H9 (cell line): ENCODE measurements around the gene SLC16A14. TPM values are rescaled to one million over a fixed set of nuclear protein-coding genes. Genes with fewer than 3 reads are reported as not detected.

Experiments
- DNase-seq: peaks from one replicate; pipeline ENCODE4 v3.0.0-alpha.2; 2017
- H2AFZ ChIP-seq: one replicate; pipeline ENCODE4 v1.6.1; 2013; ENCODE audit warnings: mild to moderate bottlenecking, low read length, control low read depth, moderate library complexity
- H2AK5ac ChIP-seq: 2 replicates; pipeline ENCODE4 v1.6.1; 2013; ENCODE audit warnings: low read length, control low read depth, mixed read lengths; ENCODE audit not compliant: insufficient read length
- H2BK120ac ChIP-seq: one replicate; pipeline ENCODE4 v1.6.1; 2013; ENCODE audit warnings: low read depth, mild to moderate bottlenecking, low read length, control low read depth, inconsistent platforms; ENCODE audit not compliant: poor library complexity, severe bottlenecking
- H2BK12ac ChIP-seq: 2 replicates; pipeline ENCODE4 v1.6.1; 2013; ENCODE audit warnings: low read length, control low read depth, mixed read lengths, low read depth; ENCODE audit not compliant: insufficient read length
- H2BK15ac ChIP-seq: 2 replicates; pipeline ENCODE4 v1.6.1; 2013; ENCODE audit warnings: low read depth, low read length, control low read depth
- H2BK20ac ChIP-seq: one replicate; pipeline ENCODE4 v1.6.1; 2013; ENCODE audit warnings: low read depth, mild to moderate bottlenecking, low read length, control low read depth, inconsistent platforms; ENCODE audit not compliant: poor library complexity, severe bottlenecking
- H2BK5ac ChIP-seq: 2 replicates; pipeline ENCODE4 v1.6.1; 2013; ENCODE audit warnings: low read length, control low read depth, mixed read lengths; ENCODE audit not compliant: insufficient read length
- H3K14ac ChIP-seq: 2 replicates; pipeline ENCODE4 v1.6.1; 2013; ENCODE audit warnings: low read length, control low read depth; ENCODE audit not compliant: insufficient read depth
- H3K18ac ChIP-seq: 2 replicates; pipeline ENCODE4 v1.6.1; 2013; ENCODE audit warnings: low read depth, mild to moderate bottlenecking, mixed read lengths, low read length, control low read depth; ENCODE audit not compliant: insufficient read length
- H3K23ac ChIP-seq: 2 replicates; pipeline ENCODE4 v1.6.1; 2013; ENCODE audit warnings: low read length, control low read depth, mixed read lengths, low read depth; ENCODE audit not compliant: insufficient read length
- H3K23me2 ChIP-seq: 2 replicates; pipeline ENCODE4 v1.6.1; 2013; ENCODE audit warnings: low read depth, mild to moderate bottlenecking, mixed read lengths, low read length, control low read depth; ENCODE audit not compliant: insufficient read length, poor library complexity, severe bottlenecking
- H3K27ac ChIP-seq: 2 replicates; pipeline ENCODE4 v1.5.1; 2013; ENCODE audit warnings: low read length, control low read depth, mixed read lengths, low read depth; ENCODE audit not compliant: insufficient read length
- H3K27me3 ChIP-seq: 2 replicates; pipeline ENCODE4 v1.6.1; 2013; ENCODE audit warnings: low read length, control low read depth, inconsistent platforms; ENCODE audit not compliant: insufficient read depth
- H3K4ac ChIP-seq: 2 replicates; pipeline ENCODE4 v1.6.1; 2013; ENCODE audit warnings: low read depth, mild to moderate bottlenecking, control low read depth, inconsistent platforms, low read length, moderate library complexity
- H3K4me1 ChIP-seq: 2 replicates; pipeline ENCODE4 v1.6.1; 2013; ENCODE audit warnings: low read length, control low read depth, inconsistent platforms; ENCODE audit not compliant: insufficient read depth
- H3K4me2 ChIP-seq: 2 replicates; pipeline ENCODE4 v1.6.1; 2013; ENCODE audit warnings: low read length, control low read depth, mixed read lengths; ENCODE audit not compliant: insufficient read length, insufficient read depth
- H3K56ac ChIP-seq: 2 replicates; pipeline ENCODE4 v1.6.1; 2013; ENCODE audit warnings: low read depth, mild to moderate bottlenecking, mixed read lengths, low read length, control low read depth; ENCODE audit not compliant: insufficient read length
- H3K79me1 ChIP-seq: 2 replicates; pipeline ENCODE4 v1.6.1; 2013; ENCODE audit warnings: low read depth, mild to moderate bottlenecking, moderate library complexity, low read length, control low read depth, inconsistent platforms; ENCODE audit not compliant: insufficient read depth, poor library complexity, severe bottlenecking
- H3K79me2 ChIP-seq: 2 replicates; pipeline ENCODE4 v1.6.1; 2013; ENCODE audit warnings: low read length, control low read depth, inconsistent platforms; ENCODE audit not compliant: insufficient read depth
- H3K9ac ChIP-seq: 2 replicates; pipeline ENCODE4 v1.6.1; 2013; ENCODE audit warnings: low read length, control low read depth, mixed read lengths; ENCODE audit not compliant: insufficient read length; ENCODE audit errors: extremely low read depth
- H3K9me3 ChIP-seq: one replicate; pipeline ENCODE4 v1.6.1; 2013; ENCODE audit warnings: low read depth, low read length, inconsistent platforms; ENCODE audit not compliant: control insufficient read depth
- H3T11ph ChIP-seq: one replicate; pipeline ENCODE4 v1.6.1; 2013; ENCODE audit warnings: mild to moderate bottlenecking, low read length, control low read depth, inconsistent platforms
- H4K20me1 ChIP-seq: one replicate; pipeline ENCODE4 v1.6.1; 2013; ENCODE audit not compliant: control insufficient read depth, insufficient read length, insufficient read depth
- H4K5ac ChIP-seq: 2 replicates; pipeline ENCODE4 v1.6.1; 2013; ENCODE audit warnings: low read depth, mild to moderate bottlenecking, mixed read lengths, low read length, control low read depth; ENCODE audit not compliant: insufficient read length
- H4K8ac ChIP-seq: replicated peaks from 2 replicates; pipeline ENCODE4 v1.6.1; 2013; ENCODE audit warnings: low read length, control low read depth, mixed read lengths, low read depth; ENCODE audit not compliant: insufficient read length
- H4K91ac ChIP-seq: 2 replicates; pipeline ENCODE4 v1.6.1; 2013; ENCODE audit warnings: low read depth, mild to moderate bottlenecking, moderate library complexity, mixed read lengths, low read length, control low read depth; ENCODE audit not compliant: insufficient read length
- H3K27ac Mint-ChIP-seq, 3 experiments: 2 replicates in 2 of 3; 3 replicates in 1 of 3; pipeline ENCODE4 v1.8.0; 2020 to 2021; ENCODE audit warnings: mixed read lengths in 3 of 3, mild to moderate bottlenecking in 1 of 3, moderate library complexity in 1 of 3
- H3K27me3 Mint-ChIP-seq: 2 replicates; pipeline ENCODE4 v1.8.0; 2021; ENCODE audit warnings: low read depth, mild to moderate bottlenecking, moderate library complexity, mixed read lengths
- H3K36me3 Mint-ChIP-seq, 3 experiments: 2 replicates in 2 of 3; 3 replicates in 1 of 3; pipeline ENCODE4 v1.8.0; 2020 to 2021; ENCODE audit warnings: low read depth in 3 of 3, mixed read lengths in 3 of 3; ENCODE audit not compliant: insufficient read depth in 1 of 3
- H3K4me1 Mint-ChIP-seq, 2 experiments: 2 replicates each; pipeline ENCODE4 v1.8.0; 2020; ENCODE audit warnings: mixed read lengths in 2 of 2
- H3K4me3 Mint-ChIP-seq, 2 experiments: 2 replicates in 1 of 2; 3 replicates in 1 of 2; pipeline ENCODE4 v1.8.0; 2020 to 2021; ENCODE audit warnings: mild to moderate bottlenecking in 2 of 2, mixed read lengths in 2 of 2, moderate library complexity in 1 of 2
- H3K9me3 Mint-ChIP-seq, 2 experiments: 2 replicates in 1 of 2; 3 replicates in 1 of 2; pipeline ENCODE4 v1.8.0; 2020; ENCODE audit warnings: mild to moderate bottlenecking in 2 of 2, mixed read lengths in 2 of 2, moderate library complexity in 1 of 2
- CTCF ChIP-seq: fragments of 200-600 bp; sonication (generic); conservative IDR thresholded peaks from 3 replicates; pipeline ENCODE4 v1.8.0; 2021; ENCODE audit warnings: antibody characterized with exemption, mild to moderate bottlenecking
- whole genome bisulfite sequencing: extraction: QIAGEN DNeasy Blood & Tissue Kit; methylation state at CpG from one replicate; pipeline ENCODE4 v1.1.7; 2013; ENCODE audit warnings: missing lambda C conversion rate, low lambda C conversion rate, mixed read lengths; ENCODE audit not compliant: insufficient read length; ENCODE audit errors: extremely low coverage; 5-methylcytosine and 5-hydroxymethylcytosine counted together
- total RNA-seq: library from RNA; stranded (reverse); gene quantifications from 2 replicates; pipeline ENCODE4 v1.2.1, GENCODE V29; 2021

Gene SLC16A14
- total RNA-seq, 1 experiment from 2014 or later: 0.61 TPM

GRCh38 chr2:230075988-230076631 lies 7.4 kb upstream of the SLC16A14 start:
- Mint-ChIP-seq H3K27me3 (no peaks in the 10 kb centered on the region; the same call in 1 of the 2 replicates), H3K9me3 (no peaks in the 10 kb centered on the region; a peak in 2 of 5 replicates), H3K4me1 (peaks cover 5 to 13% of the 10 kb centered on the region in 2 experiments), H3K4me3 (no peak overlapping the region), H3K36me3 (no peaks in the 10 kb centered on the region), H3K27ac (no peak overlapping the region)
- H2BK5ac ChIP-seq: no peak overlapping the region
- H3K9me3 ChIP-seq: no peaks in the 10 kb centered on the region
- no peak overlapping the region for H3K23ac ChIP-seq
- H2BK12ac ChIP-seq: no peak overlapping the region
- H2BK15ac ChIP-seq: no peak overlapping the region
- H3K4ac ChIP-seq: no peak overlapping the region
- H3K14ac ChIP-seq: no peak overlapping the region
- H2AFZ ChIP-seq: no peak overlapping the region
- H3T11ph ChIP-seq: no peak overlapping the region
- no peak overlapping the region for H4K91ac ChIP-seq
- 0 out of 3 replicates have a peak, but pooled peaks have one; percentile 16 for TF ChIP-seq CTCF
- H3K4me2 ChIP-seq: no peak overlapping the region
- no peaks in the 10 kb centered on the region for H3K79me2 ChIP-seq
- no peak for DNase-seq
- no peaks in the 10 kb centered on the region for H3K23me2 ChIP-seq
- H3K18ac ChIP-seq: no peak overlapping the region
- H4K8ac ChIP-seq: no peak overlapping the region
- no peak overlapping the region for H3K27ac ChIP-seq
- no peaks in the 10 kb centered on the region for H3K27me3 ChIP-seq
- no peak overlapping the region for H2AK5ac ChIP-seq
- H3K4me1 ChIP-seq: no peaks in the 10 kb centered on the region
- no peaks in the 10 kb centered on the region for H3K79me1 ChIP-seq
- no peak overlapping the region for H4K5ac ChIP-seq
- no peak overlapping the region for H3K56ac ChIP-seq
- WGBS: no CpG with 5 or more reads among the region's 8 CpGs
- no peak overlapping the region for H2BK120ac ChIP-seq
- H2BK20ac ChIP-seq: no peak overlapping the region
- H4K20me1 ChIP-seq: no peaks in the 10 kb centered on the region
- H3K9ac ChIP-seq: no peak overlapping the region
